Measurements from ENCODE around the gene AUTS2.

The AUTS2 gene

GRCh38 chr7:70739646-70740210 is 1141.5 kb downstream of the AUTS2 start:
- no peak for DNase-seq
- TF ChIP-seq CTCF (IDR thresholded peaks at IDR 0.05) = no peak
- H3K36me3 ChIP-seq = no peaks in the 10 kb centered on the region
- no peak overlapping the region for H3K27ac ChIP-seq
- intact Hi-C loops (cut with DNase I; ENCODE audit: low total_unique reads) = no loop called here
- peaks cover 0 to 43% (median 19%) of the 10 kb centered on the region in 4 donors for H3K4me1 ChIP-seq
- H3K9me3 ChIP-seq = no peaks in the 10 kb centered on the region
- H3K27me3 ChIP-seq = no peaks in the 10 kb centered on the region
- no peak overlapping the region for H3K4me3 ChIP-seq

DNA sequence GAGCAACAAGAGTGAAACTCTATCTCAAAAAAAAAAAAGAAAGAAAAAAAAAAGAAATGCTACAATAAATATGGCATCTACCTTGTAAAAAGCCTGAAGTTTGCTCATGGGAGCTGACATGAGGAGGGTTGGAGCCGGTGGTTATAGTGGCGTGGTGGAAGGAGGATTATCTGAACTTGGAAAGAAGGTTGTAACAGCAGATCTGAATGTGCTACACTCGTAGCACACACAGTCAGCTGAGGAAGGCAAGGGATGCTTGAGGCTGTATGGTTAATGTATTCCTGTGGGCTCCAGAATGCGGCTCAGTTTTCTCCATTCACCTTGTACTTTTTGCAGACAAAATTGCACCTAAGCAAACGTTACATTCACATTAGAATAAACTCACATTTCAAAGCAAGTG is 1143.4 kb downstream of the AUTS2 start:
- Histone ChIP-seq H3K4me3 (no peak overlapping the region), H3K9me3 (no peaks in the 10 kb centered on the region), H3K4me1 (peaks cover 0 to 27% (median 12%) of the 10 kb centered on the region in 4 donors), H3K27ac (no peak overlapping the region), H3K27me3 (no peaks in the 10 kb centered on the region), H3K36me3 (no peaks in the 10 kb centered on the region)
- DNase-seq = no peak
- intact Hi-C loops (cut with DNase I; ENCODE audit: low total_unique reads) = no loop called here
- TF ChIP-seq CTCF (IDR thresholded peaks at IDR 0.05) = no peak

DNA sequence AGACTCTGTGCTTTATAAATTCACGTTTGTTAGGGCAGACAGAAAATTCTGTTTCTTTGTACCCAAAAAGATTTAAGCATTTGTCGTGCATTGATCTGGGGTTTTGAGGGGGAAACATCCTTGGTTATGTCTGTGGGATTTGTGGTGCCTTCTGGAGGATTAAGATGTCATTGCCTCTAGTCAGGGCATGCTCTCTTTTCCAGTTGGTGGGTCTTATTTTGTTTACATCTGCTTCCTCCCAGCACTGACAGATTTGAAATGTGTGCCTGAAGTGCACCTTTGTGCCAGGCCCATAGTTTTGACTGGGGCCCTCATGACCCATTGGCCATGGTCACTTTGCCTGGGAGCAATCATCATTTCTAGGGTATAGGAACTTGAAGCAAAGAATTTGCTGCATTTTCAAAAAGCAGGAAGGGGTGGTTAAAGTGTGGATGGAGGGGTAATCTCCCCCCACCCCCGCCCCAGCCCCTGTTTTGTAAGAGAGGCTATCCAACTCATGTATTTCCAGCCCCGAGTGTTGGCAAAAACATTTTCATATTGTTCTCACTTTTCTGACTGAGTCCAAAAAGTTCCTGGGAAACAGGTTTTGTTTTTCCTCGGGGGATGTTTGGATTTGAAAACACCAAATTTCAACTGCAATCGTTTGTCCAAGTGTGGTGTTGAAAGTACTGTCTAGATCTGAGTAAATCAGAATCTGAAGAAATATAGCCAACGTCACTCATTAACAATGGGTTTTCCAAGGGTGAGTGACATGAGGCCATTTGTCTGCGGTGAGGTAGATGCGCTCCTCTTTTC is 1145.5 kb downstream of the AUTS2 start:
- intact Hi-C loops (cut with DNase I; ENCODE audit: low total_unique reads) = no loop called here
- no peak for TF ChIP-seq CTCF (IDR thresholded peaks at IDR 0.05)
- H3K4me1 ChIP-seq = peaks cover 0 to 8% (median 2%) of the 10 kb centered on the region in 4 donors
- H3K27ac ChIP-seq = no peak overlapping the region
- H3K27me3 ChIP-seq = no peaks in the 10 kb centered on the region
- H3K36me3 ChIP-seq = no peaks in the 10 kb centered on the region
- no peaks in the 10 kb centered on the region for H3K9me3 ChIP-seq
- H3K4me3 ChIP-seq = no peak overlapping the region
- no peak for DNase-seq

DNA sequence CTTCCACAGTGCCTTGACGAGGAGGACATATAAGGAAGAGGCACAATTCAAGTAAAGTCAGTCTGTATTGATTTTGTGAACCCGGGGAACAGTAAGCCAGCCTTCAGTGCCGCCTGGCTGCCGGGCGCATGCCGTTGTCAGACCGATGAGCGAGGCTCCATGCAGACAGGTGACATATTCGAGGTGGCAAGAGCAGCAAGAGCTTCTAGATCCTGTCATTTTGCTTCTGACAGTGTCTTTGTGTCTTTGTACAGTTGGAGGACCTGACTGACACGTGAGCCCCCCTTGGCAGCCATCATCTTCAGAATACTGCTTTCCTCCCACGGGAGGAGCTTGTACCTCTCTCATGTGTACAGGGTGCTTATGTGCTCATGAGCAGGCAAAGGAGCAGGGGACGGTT is 1146.2 kb downstream of the AUTS2 start:
- intact Hi-C loops (cut with DNase I; ENCODE audit: low total_unique reads) = no loop called here
- no peak overlapping the region for H3K27ac ChIP-seq
- TF ChIP-seq CTCF (IDR thresholded peaks at IDR 0.05) = no peak
- no peaks in the 10 kb centered on the region for H3K36me3 ChIP-seq
- peaks cover 0 to 8% (median 2%) of the 10 kb centered on the region in 4 donors for H3K4me1 ChIP-seq
- H3K9me3 ChIP-seq = no peaks in the 10 kb centered on the region
- H3K4me3 ChIP-seq = no peak overlapping the region
- no peaks in the 10 kb centered on the region for H3K27me3 ChIP-seq
- DNase-seq = no peak

- Histone ChIP-seq H3K27me3 (no peaks in the 10 kb centered on the region), H3K36me3 (no peaks in the 10 kb centered on the region), H3K9me3 (no peaks in the 10 kb centered on the region), H3K4me3 (no peak overlapping the region), H3K4me1 (peaks cover 0 to 16% (median 7%) of the 10 kb centered on the region in 4 donors), H3K27ac (no peak overlapping the region)
- intact Hi-C loops (cut with DNase I; ENCODE audit: low total_unique reads) = no loop called here
- no peak for DNase-seq
- TF ChIP-seq CTCF (IDR thresholded peaks at IDR 0.05) = no peak
These were observed 1151.6 kb downstream of the AUTS2 start for GRCh38 chr7:70749831-70750230.
